RWPE2 (cell line): ENCODE results near the gene APLP1.
A peak's percentile ranks its signal among the peaks of the same experiment; 100 is the strongest.
"Not testable (repeated sequence)": the region's sequence is repeated elsewhere in the genome, so short reads cannot be mapped to it uniquely, and the experiment has no call there.

Experiments
- ATAC-seq: fragments of 200-7000 bp; cut with Tn5 transposase; 3 replicates; pipeline ENCODE4 v1.9.1; 2021; ENCODE audit warnings: low read depth
- DNase-seq: peaks from one replicate; pipeline ENCODE4 v3.0.0-alpha.2; 2020; ENCODE audit warnings: low spot score
- H3K27ac ChIP-seq: fragments of 450-650 bp; 2 replicates; pipeline ENCODE4 v1.5.1; 2017; ENCODE audit warnings: mild to moderate bottlenecking; ENCODE audit not compliant: poor library complexity, severe bottlenecking
- H3K27me3 ChIP-seq: fragments of 250-450 bp; sonication (Bioruptor Pico); 2 replicates; pipeline ENCODE4 v1.5.1; 2021; ENCODE audit warnings: mild to moderate bottlenecking, moderate library complexity; ENCODE audit not compliant: insufficient read depth, poor library complexity, severe bottlenecking
- H3K36me3 ChIP-seq: fragments of 250-450 bp; sonication (Bioruptor Pico); 2 replicates; pipeline ENCODE4 v1.5.1; 2020; ENCODE audit warnings: low read depth, mild to moderate bottlenecking, moderate library complexity
- H3K4me1 ChIP-seq: fragments of 250-450 bp; sonication (Bioruptor Pico); 2 replicates; pipeline ENCODE4 v1.5.1; 2021; ENCODE audit warnings: mild to moderate bottlenecking, moderate library complexity; ENCODE audit not compliant: insufficient read depth, poor library complexity, severe bottlenecking
- H3K4me3 ChIP-seq: fragments of 250-450 bp; sonication (Bioruptor Pico); 2 replicates; pipeline ENCODE4 v1.5.1; 2021; ENCODE audit warnings: mild to moderate bottlenecking, moderate library complexity; ENCODE audit not compliant: severe bottlenecking
- H3K9me3 ChIP-seq: fragments of 250-450 bp; sonication (Bioruptor Pico); 2 replicates; pipeline ENCODE4 v1.5.1; 2021; ENCODE audit warnings: mild to moderate bottlenecking, moderate library complexity; ENCODE audit not compliant: severe bottlenecking
- TF ChIP-seq, protein P1 (sequence below): fragments of 450-650 bp; IDR thresholded peaks from one replicate; pipeline ENCODE4 v1.5.1; 2017; ENCODE audit warnings: mild to moderate bottlenecking, moderate library complexity; ENCODE audit not compliant: poor library complexity, severe bottlenecking

APLP1 gene

DNA sequence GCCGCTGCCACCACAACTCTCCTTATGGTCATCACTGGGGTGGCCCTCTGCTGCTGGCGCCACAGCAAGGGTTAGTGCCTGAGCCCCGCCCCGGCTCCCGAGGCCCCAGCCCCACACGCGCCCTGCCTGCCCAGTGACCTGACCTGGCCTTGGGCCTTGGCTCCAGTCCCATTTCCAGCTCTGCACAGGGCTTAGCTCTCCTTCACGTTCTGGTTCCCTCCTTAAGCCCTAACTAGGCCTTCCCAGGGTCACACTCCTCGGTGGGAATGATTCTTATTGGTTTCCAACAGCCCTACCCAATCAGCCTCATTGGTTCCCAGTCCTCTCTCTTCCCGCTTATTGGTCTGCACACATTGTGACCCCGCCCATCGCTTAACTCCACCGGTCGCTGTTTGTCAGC lies 5.8 kb upstream of the APLP1 start:
- TF ChIP-seq, protein P1, sequence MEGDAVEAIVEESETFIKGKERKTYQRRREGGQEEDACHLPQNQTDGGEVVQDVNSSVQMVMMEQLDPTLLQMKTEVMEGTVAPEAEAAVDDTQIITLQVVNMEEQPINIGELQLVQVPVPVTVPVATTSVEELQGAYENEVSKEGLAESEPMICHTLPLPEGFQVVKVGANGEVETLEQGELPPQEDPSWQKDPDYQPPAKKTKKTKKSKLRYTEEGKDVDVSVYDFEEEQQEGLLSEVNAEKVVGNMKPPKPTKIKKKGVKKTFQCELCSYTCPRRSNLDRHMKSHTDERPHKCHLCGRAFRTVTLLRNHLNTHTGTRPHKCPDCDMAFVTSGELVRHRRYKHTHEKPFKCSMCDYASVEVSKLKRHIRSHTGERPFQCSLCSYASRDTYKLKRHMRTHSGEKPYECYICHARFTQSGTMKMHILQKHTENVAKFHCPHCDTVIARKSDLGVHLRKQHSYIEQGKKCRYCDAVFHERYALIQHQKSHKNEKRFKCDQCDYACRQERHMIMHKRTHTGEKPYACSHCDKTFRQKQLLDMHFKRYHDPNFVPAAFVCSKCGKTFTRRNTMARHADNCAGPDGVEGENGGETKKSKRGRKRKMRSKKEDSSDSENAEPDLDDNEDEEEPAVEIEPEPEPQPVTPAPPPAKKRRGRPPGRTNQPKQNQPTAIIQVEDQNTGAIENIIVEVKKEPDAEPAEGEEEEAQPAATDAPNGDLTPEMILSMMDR: no peak
- Histone ChIP-seq H3K27me3 (peaks cover 27% of the 10 kb centered on the region), H3K36me3 (no peaks in the 10 kb centered on the region), H3K4me3 (no peak overlapping the region), H3K9me3 (no peaks in the 10 kb centered on the region), H3K27ac (no peak overlapping the region), H3K4me1 (no peaks in the 10 kb centered on the region)
- DNase-seq (no peak), ATAC-seq (no peak)

- no peaks in the 10 kb centered on the region for H3K36me3 ChIP-seq
- no peak overlapping the region for H3K4me3 ChIP-seq
- no peaks in the 10 kb centered on the region for H3K4me1 ChIP-seq
- ATAC-seq (no peak), DNase-seq (no peak)
- TF ChIP-seq, protein P1: no peak
- no peak overlapping the region for H3K27ac ChIP-seq
- H3K9me3 ChIP-seq: no peaks in the 10 kb centered on the region
- peaks cover 31% of the 10 kb centered on the region for H3K27me3 ChIP-seq
Measured at GRCh38 chr19:35863018-35863417, 5.4 kb upstream of the APLP1 start.

DNA sequence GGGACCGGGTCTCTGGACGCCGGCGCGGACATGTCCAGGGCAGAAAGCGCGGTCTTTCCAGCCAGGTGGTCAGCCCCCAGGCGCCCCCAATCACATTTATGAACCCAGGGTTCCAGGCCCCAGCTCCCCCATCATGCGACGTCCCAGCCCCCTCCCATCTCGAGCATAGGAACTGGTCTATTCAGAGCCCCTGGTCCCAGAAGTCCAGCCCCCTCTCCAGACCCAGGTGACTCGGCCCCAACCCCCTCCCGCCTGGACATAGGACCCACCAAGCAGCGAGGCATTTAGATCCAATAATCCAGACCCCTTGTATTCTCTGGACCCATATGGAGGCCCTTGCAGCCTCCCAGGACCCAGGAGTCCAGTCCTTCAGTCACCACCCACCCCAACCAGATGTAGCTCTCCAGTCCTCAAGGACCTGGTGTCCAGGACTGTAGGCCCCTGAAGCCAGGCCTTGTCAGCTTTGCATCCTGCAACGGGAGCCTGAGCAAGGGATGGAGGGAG lies 501 bp downstream of the APLP1 start:
- Histone ChIP-seq H3K27me3 (peaks cover 10% of the 10 kb centered on the region), H3K27ac (no peak overlapping the region)
- ATAC-seq: no peak

GRCh38 chr19:35869327-35870123 lies 1.2 kb downstream of the APLP1 start:
- TF ChIP-seq, protein P1: no peak
- Histone ChIP-seq H3K36me3 (no peaks in the 10 kb centered on the region), H3K4me3 (peak overlapping the region; percentile 38), H3K9me3 (no peaks in the 10 kb centered on the region), H3K27ac (no peak overlapping the region), H3K4me1 (peaks cover 4% of the 10 kb centered on the region), H3K27me3 (peaks cover 10% of the 10 kb centered on the region)
- ATAC-seq (peak; percentile 89), DNase-seq (peak; percentile 88)

More for the DNA sequence above, 501 bp downstream of the APLP1 start:
- Histone ChIP-seq H3K4me1 (peaks cover 4% of the 10 kb centered on the region), H3K36me3 (no peaks in the 10 kb centered on the region), H3K9me3 (no peaks in the 10 kb centered on the region), H3K4me3 (peak overlapping the region; percentile 38)
- DNase-seq: no peak
- TF ChIP-seq, protein P1: no peak

DNA sequence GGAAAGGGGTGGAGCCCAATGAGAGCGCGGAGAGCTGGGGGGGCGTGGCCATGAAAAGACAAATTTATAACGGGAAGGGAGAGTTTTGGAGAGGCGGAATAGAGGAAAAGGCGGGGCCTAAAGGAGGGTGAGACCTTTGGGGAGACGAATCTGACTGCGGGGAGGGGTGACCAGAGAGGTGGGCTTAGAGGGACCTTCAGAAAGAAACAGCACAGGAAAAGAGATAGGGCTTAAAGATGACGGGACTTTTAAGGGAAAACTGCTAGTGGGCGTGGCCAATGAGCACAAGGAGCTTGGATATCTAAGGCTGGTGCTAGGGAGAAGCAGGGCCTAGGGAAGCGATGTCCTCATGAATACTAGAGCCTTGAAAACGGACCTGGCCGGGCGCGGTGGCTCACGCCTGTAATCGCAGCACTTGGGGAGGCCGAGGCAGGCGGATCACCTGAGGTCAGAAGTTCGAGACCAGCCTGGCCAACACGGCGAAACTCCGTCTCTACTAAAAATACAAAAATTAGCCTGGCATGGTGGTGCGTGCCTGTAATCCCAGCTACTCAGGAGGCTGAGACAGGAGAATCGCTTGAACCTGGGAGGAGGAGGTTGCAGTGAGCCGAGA lies 1.9 kb downstream of the APLP1 start:
- not testable (repeated sequence) for DNase-seq, H3K27ac ChIP-seq, H3K36me3 ChIP-seq, H3K4me1 ChIP-seq, H3K9me3 ChIP-seq
- Histone ChIP-seq H3K4me3 (peak overlapping the region; percentile 38), H3K27me3 (peaks cover 10% of the 10 kb centered on the region)
- ATAC-seq: 0 out of 3 replicates have a peak, but pooled peaks have one; percentile 3
